HG03469 (cell line): ENCODE measurements around the gene MCHR1.

Source experiments
- ATAC-seq: cut with Tn5 transposase; IDR thresholded peaks from one replicate; pipeline ENCODE4 v1.9.1; 2021; ENCODE audit warnings: mild to moderate bottlenecking, moderate library complexity, moderate number of reproducible peaks; ENCODE audit not compliant: unreplicated experiment

Gene MCHR1

DNA sequence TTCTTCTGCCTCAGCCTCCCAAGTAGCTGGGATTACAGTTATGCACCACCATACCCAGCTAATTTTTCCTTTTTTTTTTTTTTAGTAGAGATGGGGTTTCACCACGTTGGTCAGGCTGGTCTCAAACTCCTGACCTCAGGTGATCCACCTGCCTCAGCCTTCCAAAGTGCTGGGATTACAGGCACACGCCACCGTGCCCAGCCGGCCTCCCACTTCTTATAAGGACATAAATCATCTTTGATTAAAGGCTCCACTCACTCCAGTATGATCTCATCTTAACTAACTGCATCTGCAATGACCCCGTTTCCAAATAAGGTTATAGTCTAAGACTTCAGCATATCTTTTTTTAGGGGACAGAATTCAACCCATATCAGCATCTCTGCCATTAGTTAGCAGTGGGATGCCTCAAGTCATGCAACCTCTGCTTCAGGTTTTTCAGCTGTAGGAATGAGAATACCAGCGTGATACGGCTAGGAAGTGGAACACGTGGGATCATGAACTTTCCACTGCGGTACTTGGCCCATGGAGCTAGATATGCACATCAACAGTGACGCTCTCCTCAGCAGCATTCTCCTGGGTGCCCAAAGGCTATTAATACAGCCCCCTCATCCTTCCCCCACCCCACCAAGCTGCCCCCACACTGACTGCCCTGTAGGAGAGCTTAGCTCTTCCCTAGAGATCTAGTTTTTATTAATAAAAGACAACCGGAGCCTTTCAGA is 41.4 kb downstream of the MCHR1 start:
- ATAC-seq: no peak

DNA sequence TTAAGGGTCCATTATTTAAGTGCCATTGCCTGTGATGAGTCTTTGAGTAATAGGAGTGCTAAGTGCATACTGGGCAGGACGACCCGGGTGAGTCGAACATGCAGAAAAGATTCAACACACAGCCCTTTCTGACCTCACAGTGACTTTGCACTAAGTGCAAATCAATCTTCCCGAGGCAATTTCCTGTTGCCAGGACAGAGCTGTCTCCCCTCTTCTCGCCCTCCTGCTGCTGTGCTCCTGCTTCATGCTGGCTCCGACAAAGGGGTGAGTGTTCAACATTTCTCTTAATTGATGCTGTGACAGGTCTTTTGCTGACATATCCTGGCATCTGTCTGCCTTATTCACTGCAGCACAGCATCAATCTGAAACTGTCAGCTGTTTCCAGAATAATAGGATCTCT is 42.0 kb downstream of the MCHR1 start:
- ATAC-seq: no peak

DNA sequence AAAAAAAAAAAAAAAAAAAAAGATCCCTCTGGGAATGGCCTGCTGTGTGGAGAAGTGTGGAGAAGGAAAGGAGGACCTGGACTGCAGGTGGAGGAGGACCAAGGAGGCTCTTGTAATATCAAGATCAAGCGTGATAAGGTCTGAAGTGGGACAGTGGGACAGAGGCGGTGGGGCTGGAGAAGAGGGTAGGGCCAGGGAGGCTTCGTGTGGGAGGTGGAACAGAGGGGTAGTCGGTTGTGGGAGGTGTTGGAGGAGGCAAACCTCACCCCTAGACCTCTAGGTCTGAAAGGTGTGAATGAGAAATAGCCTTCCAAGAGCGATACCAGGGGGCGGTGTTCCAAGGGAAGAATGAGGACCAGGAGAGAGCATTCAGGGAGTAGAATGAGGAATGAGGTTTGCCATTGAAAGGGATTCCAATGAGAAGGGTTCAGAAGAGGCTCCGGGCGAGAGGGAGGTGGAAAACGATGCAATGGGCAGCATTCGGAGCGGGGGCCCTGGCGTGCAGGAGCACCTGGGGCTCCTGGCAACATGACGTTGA is 44.2 kb downstream of the MCHR1 start:
- ATAC-seq: no peak

DNA sequence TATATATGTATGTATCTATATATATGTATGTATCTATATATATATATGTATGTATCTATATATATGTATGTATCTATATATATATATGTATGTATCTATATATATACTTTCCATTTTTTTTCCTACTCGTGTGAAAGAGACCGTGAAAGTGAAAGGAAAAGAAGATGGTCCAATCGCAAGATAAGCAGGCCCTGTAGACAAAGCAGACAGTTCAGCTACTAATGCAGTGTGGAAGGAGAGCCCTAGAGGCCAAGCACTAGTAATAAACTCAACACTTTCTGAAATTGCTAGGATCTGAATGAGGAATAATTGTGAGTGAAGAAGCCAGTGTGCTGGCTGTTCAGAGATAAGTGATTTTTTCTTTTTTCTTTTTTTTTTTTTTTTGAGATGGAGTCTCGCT is 47.2 kb downstream of the MCHR1 start:
- ATAC-seq: no peak

DNA sequence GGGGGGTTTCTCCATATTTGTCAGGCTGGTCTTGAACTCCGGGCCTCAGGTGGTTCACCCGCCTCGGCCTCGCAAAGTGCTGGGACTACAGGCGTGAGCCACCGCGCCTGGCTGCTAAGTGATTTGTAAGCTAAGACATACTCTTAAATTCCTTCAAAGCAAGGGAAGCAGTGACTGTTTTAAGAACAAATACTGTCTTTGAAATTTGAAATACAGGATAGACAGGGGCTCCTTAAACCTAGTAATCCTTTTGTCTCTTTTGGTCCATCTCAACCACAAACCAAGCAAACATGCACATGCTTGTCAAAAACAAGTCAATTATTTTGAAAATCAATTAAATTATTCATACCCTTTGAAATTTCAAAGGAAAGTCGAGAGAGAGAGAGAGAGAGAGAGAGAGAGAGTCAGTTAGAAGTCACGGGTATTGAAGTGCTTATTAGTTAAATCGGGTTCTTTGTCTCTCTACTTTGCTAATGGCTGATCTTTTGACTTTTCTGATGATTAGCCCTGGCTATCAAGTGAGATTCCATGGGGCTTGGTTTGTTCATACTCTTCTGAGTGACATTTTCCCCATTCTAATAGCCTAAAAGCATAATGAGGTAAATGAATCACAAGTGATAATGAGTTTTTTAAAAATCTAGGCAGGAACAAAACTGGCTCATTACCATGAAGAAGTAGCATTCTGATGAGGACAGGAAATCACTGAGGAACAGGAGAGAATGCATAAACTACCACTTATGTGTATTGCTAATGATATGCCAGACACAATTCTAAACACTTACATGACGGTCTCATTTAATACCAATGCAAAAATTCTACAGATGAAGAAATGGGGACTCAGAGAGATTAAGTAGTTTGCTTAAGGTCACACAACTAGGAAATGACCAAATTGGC is 48.0 kb downstream of the MCHR1 start:
- ATAC-seq: no peak

DNA sequence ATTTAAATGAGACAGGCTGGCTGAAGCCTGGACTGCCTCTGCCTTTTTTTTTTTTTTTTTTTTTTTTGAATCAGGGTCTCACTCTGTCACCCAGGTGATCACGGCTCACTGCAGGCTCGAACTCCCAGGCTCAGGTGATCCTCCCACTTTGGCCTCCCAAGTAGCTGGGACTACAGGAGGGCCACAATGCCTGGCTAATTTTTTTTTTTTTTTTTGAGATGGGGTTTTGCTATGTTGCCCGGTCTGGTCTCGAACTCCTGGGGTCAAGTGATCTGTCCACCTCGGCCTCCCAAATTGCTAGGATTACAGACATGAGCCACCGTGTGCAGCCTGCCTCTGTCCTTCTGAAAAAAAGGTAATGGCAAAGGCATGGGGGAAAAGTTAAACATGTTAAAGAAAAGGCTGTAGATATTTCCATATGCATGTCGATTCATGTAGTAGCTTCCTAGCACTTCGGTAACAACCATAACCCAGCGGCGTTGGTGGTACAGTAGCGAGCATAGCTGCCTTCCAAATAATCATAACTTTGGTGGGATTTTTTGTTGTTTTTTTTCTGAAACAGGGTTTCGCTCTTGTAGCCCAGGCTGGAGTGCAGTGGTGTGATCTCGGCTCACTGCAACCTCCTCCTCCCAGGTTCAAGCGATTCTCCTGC is 48.8 kb downstream of the MCHR1 start:
- ATAC-seq: no peak

DNA sequence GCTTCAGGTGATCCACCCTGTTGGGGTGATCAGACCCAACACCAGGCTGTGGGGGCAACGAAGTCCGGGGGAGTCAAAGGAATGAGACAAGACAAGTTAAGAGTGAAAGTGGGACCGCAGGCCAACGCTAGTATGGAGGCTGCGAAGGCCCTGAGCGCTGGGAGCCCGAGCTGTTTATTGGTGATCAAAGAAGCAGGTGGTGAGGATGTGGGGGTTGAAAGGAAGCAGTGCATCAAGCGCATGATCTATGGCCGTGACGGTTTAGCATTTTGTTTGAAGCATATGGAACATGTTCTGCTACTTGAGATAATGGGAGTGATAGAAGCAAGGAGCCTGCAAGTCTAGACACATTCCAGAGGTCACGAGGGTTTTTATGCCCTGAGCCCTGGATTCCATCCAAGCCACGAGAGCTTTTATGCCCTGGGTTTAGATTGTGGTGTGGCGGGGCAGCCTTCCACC is 49.5 kb downstream of the MCHR1 start:
- ATAC-seq: no peak

DNA sequence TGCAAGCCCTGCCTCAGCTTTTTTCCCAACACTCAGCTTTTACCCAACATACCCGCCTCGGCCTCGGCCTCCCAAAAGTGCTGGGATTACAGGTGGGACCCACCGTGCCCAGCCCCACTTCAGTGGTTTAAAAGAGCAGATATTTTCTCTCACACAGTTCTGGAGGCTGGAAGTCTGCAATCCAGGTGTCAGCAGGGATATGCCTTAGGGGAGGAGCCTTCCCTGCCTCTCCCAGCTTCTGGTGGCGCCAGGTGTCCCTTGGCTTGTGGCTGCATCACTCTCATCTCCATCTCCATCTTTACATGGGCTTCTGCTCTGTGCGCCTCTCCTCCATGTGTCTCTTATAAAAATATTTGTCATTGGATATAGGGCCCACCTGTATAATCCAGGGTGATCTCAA is 50.0 kb downstream of the MCHR1 start:
- no peak for ATAC-seq
